Loucy (cell line): ENCODE measurements around the gene OGFRL1.

Experiments used
- EZH2phosphoT487 ChIP-seq: fragments of 200-600 bp; IDR thresholded peaks from 2 replicates; pipeline ENCODE4 v1.6.1; 2018; ENCODE audit warnings: antibody characterized with exemption, mild to moderate bottlenecking, moderate library complexity, borderline replicate concordance
- TF ChIP-seq, protein P1 (sequence below): fragments of 200-600 bp; sonication (generic); conservative IDR thresholded peaks from 2 replicates; pipeline ENCODE4 v1.5.1; 2014; ENCODE audit warnings: mild to moderate bottlenecking, antibody characterized with exemption, low read length

DNA sequence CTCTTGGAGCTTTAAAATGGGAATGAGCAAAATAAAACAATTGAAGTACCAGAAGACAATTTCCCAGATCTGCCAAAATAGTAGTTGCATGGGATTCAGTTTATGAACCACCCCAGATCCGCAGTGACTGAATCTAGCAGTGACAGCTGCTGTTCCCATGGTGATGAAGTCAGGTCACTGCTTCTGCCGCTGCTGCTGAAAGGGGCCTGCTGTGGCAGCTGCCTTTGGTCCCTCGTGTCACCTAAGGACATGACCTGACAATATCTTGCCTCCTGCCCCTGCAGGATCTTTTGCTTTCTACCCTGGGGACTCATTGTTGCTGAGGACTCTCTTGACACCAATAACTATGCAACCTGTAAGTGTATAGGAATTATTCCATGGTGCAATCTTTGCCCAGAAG lies 34.3 kb upstream of the OGFRL1 start:
- TF ChIP-seq, protein P1, sequence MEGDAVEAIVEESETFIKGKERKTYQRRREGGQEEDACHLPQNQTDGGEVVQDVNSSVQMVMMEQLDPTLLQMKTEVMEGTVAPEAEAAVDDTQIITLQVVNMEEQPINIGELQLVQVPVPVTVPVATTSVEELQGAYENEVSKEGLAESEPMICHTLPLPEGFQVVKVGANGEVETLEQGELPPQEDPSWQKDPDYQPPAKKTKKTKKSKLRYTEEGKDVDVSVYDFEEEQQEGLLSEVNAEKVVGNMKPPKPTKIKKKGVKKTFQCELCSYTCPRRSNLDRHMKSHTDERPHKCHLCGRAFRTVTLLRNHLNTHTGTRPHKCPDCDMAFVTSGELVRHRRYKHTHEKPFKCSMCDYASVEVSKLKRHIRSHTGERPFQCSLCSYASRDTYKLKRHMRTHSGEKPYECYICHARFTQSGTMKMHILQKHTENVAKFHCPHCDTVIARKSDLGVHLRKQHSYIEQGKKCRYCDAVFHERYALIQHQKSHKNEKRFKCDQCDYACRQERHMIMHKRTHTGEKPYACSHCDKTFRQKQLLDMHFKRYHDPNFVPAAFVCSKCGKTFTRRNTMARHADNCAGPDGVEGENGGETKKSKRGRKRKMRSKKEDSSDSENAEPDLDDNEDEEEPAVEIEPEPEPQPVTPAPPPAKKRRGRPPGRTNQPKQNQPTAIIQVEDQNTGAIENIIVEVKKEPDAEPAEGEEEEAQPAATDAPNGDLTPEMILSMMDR = no peak
- TF ChIP-seq EZH2phosphoT487 = no peak
